Vagina (tissue), 2 donors: ENCODE results near the gene GSC2. TPM values are rescaled to one million over a fixed set of nuclear protein-coding genes. Genes with fewer than 3 reads are reported as not detected.

Source experiments
- DNase-seq, 2 donors: peaks; one replicate each; pipeline ENCODE4 v3.0.0-alpha.2; 2017; ENCODE audit errors: extremely low spot score in 2 of 2
- H3K27ac ChIP-seq: fragments of 200-600 bp; sonication (generic); one replicate; pipeline ENCODE4 v1.5.1; 2019
- H3K27me3 ChIP-seq: fragments of 200-600 bp; sonication (generic); one replicate; pipeline ENCODE4 v1.5.1; 2019
- H3K36me3 ChIP-seq, 2 donors: fragments of 200-600 bp; sonication (generic); one replicate each; pipeline ENCODE4 v1.5.1; 2017 to 2019
- H3K4me1 ChIP-seq: fragments of 200-600 bp; sonication (generic); one replicate; pipeline ENCODE4 v1.5.1; 2019
- H3K4me3 ChIP-seq, 2 donors: fragments of 200-600 bp; sonication (generic); 1 replicate in 1 of 2; 2 replicates in 1 of 2; pipeline ENCODE4 v1.5.1; 2016 to 2019
- H3K9me3 ChIP-seq: fragments of 200-600 bp; sonication (generic); one replicate; pipeline ENCODE4 v1.5.1; 2019
- POLR2A ChIP-seq, 2 donors: fragments of 450-650 bp; IDR thresholded peaks; one replicate each; pipeline ENCODE4 v1.6.1; 2017; ENCODE audit warnings: antibody characterized with exemption in 2 of 2, mild to moderate bottlenecking in 2 of 2, moderate library complexity in 2 of 2
- POLR2AphosphoS5 ChIP-seq, 2 donors: sonication (generic); formaldehyde crosslinking; IDR thresholded peaks; one replicate each; pipeline ENCODE4 v1.9.0; 2017; ENCODE audit warnings: antibody characterized with exemption in 2 of 2, mild to moderate bottlenecking in 2 of 2, low read depth in 1 of 2; ENCODE audit not compliant: insufficient read depth in 1 of 2
- intact Hi-C: fragments of 100-400 bp; cut with DNase I; formaldehyde crosslinking; loops from one replicate; pipeline ENCODE4 v1.15.1; 2023
- total RNA-seq: library from RNA; depleted of rRNA; stranded (reverse); fragments of >200 nt; gene quantifications from one replicate; pipeline ENCODE4 v1.2.3, GENCODE V29; 2016
- TF ChIP-seq, protein P1 (sequence below), 3 experiments: fragments of 450-650 bp in 2 of 3; fragments of 200-600 bp in 1 of 3; sonication (generic) in 1 of 3; IDR thresholded peaks; one replicate each; pipeline ENCODE4 v1.5.1; 2017 to 2019; ENCODE audit warnings: antibody characterized with exemption in 3 of 3, mild to moderate bottlenecking in 2 of 3, moderate library complexity in 2 of 3

The GSC2 gene
- total RNA-seq, 1 donor from 2014 or later: not detected

DNA sequence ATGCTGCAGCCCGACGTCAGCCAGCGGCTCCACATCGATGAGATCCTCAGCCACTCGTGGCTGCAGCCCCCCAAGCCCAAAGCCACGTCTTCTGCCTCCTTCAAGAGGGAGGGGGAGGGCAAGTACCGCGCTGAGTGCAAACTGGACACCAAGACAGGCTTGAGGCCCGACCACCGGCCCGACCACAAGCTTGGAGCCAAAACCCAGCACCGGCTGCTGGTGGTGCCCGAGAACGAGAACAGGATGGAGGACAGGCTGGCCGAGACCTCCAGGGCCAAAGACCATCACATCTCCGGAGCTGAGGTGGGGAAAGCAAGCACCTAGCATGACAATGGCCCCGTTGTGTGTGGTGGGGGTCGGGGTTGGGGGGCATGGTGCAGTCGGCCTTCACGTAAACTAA is 17.9 kb downstream of the GSC2 start:
- Histone ChIP-seq H3K4me3 (no peak overlapping the region), H3K27ac (no peak overlapping the region), H3K9me3 (no peaks in the 10 kb centered on the region), H3K27me3 (no peaks in the 10 kb centered on the region), H3K36me3 (peaks cover 4 to 30% of the 10 kb centered on the region in 2 donors), H3K4me1 (peaks cover 28% of the 10 kb centered on the region)
- TF ChIP-seq POLR2AphosphoS5 (IDR thresholded peaks at IDR 0.05; ENCODE audit: insufficient read depth in 1 of 2, low read depth in 1 of 2) (no peak), POLR2A (IDR thresholded peaks at IDR 0.05) (no peak)
- TF ChIP-seq, protein P1, sequence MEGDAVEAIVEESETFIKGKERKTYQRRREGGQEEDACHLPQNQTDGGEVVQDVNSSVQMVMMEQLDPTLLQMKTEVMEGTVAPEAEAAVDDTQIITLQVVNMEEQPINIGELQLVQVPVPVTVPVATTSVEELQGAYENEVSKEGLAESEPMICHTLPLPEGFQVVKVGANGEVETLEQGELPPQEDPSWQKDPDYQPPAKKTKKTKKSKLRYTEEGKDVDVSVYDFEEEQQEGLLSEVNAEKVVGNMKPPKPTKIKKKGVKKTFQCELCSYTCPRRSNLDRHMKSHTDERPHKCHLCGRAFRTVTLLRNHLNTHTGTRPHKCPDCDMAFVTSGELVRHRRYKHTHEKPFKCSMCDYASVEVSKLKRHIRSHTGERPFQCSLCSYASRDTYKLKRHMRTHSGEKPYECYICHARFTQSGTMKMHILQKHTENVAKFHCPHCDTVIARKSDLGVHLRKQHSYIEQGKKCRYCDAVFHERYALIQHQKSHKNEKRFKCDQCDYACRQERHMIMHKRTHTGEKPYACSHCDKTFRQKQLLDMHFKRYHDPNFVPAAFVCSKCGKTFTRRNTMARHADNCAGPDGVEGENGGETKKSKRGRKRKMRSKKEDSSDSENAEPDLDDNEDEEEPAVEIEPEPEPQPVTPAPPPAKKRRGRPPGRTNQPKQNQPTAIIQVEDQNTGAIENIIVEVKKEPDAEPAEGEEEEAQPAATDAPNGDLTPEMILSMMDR (IDR thresholded peaks at IDR 0.05): no peak
- intact Hi-C loops: no loop called here
- no peak for DNase-seq

DNA sequence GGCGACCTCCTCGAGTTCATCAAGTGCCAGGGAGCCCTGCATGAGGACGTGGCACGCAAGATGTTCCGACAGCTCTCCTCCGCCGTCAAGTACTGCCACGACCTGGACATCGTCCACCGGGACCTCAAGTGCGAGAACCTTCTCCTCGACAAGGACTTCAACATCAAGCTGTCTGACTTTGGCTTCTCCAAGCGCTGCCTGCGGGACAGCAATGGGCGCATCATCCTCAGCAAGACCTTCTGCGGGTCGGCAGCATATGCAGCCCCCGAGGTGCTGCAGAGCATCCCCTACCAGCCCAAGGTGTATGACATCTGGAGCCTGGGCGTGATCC is 18.4 kb downstream of the GSC2 start:
- TF ChIP-seq POLR2AphosphoS5 (IDR thresholded peaks at IDR 0.05; ENCODE audit: insufficient read depth in 1 of 2, low read depth in 1 of 2) (no peak), POLR2A (IDR thresholded peaks at IDR 0.05) (no peak)
- TF ChIP-seq, protein P1 (IDR thresholded peaks at IDR 0.05): no peak
- no peak overlapping the region for H3K27ac ChIP-seq
- H3K36me3 ChIP-seq: peaks cover 4 to 25% of the 10 kb centered on the region in 2 donors
- DNase-seq: no peak
- H3K27me3 ChIP-seq: no peaks in the 10 kb centered on the region
- H3K4me3 ChIP-seq: no peak overlapping the region
- H3K4me1 ChIP-seq: peaks cover 33% of the 10 kb centered on the region
- no peaks in the 10 kb centered on the region for H3K9me3 ChIP-seq
- intact Hi-C loops: no loop called here

DNA sequence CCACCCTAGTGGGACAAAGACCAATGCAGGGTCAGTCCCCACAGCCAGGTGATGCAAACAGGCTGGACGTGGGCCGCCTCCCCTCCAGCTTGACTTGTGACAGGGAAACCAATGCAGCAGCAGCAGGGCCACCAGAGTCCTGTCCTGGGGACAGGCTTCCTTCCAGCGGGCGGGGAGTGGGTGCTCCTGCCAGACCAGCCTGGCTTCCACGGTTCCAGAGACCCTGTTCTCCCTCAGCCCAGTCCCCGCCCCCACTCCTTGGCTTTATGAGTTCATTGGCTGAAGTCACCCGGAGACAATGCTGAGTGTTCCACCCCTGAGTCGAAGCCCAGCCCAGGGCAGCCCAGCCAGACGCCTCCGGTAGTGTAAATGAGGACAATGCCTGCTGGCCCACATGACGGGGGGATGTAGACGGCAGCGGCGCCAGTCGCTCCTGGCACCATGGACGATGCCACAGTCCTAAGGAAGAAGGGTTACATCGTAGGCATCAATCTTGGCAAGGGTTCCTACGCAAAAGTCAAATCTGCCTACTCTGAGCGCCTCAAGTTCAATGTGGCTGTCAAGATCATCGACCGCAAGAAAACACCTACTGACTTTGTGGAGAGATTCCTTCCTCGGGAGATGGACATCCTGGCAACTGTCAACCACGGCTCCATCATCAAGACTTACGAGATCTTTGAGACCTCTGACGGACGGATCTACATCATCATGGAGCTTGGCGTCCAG is 19.0 kb downstream of the GSC2 start, which contains the start of gene TSSK2:
Gene TSSK2 (plus strand): TSS at position 350 of the 726 bp plus-strand sequence. CDS start 92 bp downstream, at position 442.
- Histone ChIP-seq H3K27me3 (no peaks in the 10 kb centered on the region), H3K36me3 (peaks cover 4 to 22% of the 10 kb centered on the region in 2 donors), H3K9me3 (no peaks in the 10 kb centered on the region), H3K27ac (peak within 1 kb of the TSS; percentile 11), H3K4me3 (no peak within 1 kb of the TSS), H3K4me1 (peaks cover 33% of the 10 kb centered on the region)
- intact Hi-C loops: no loop called here
- DNase-seq: no peak
- TF ChIP-seq POLR2AphosphoS5 (IDR thresholded peaks at IDR 0.05; ENCODE audit: insufficient read depth in 1 of 2, low read depth in 1 of 2) (no peak), POLR2A (IDR thresholded peaks at IDR 0.05) (no peak)
- TF ChIP-seq, protein P1 (IDR thresholded peaks at IDR 0.05): no peak

DNA sequence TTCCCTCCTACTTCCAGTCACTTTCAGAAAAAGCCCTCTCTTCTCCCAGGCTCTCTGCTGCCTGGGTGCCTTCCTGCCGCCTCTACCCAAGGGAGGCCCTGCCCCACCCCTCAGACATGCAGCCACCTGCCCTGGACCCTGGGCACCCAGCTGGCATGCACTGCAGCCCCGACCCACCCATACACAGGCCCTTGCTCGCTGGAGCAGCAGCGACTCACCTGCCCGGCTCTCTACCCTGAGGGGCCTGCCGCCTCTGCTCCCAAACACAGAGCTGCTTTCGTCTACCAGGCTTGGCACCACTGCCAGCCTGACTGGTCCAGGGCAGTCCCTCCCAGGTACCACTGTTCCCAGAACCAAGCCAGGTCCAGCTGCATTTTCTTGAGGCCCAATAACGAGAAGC is 20.2 kb downstream of the GSC2 start:
- Histone ChIP-seq H3K4me3 (no peak overlapping the region), H3K4me1 (peaks cover 33% of the 10 kb centered on the region), H3K36me3 (peaks cover 4 to 17% of the 10 kb centered on the region in 2 donors), H3K27ac (no peak overlapping the region), H3K27me3 (no peaks in the 10 kb centered on the region), H3K9me3 (no peaks in the 10 kb centered on the region)
- intact Hi-C loops: no loop called here
- no peak for TF ChIP-seq POLR2A (IDR thresholded peaks at IDR 0.05)
- peak; percentile 24 to 32 for TF ChIP-seq POLR2AphosphoS5 (IDR thresholded peaks at IDR 0.05; ENCODE audit: insufficient read depth in 1 of 2, low read depth in 1 of 2)
- TF ChIP-seq, protein P1 (IDR thresholded peaks at IDR 0.05): no peak
- DNase-seq: no peak
